ENCODE data around the gene CDH4.

CDH4 gene

GRCh38 chr20:61761453-61762166 lies 509.5 kb downstream of the CDH4 start:
- Histone ChIP-seq H2AK5ac (ENCODE audit: low read depth, low read length) (no peak overlapping the region), H2BK5ac (ENCODE audit: low read length) (no peak overlapping the region), H2BK12ac (ENCODE audit: low read length) (no peak overlapping the region), H3K23ac (ENCODE audit: low read depth, low read length, poor library complexity) (no peak overlapping the region), H4K91ac (ENCODE audit: low read depth, low read length, poor library complexity) (no peak overlapping the region), H3K18ac (ENCODE audit: low read length) (peak overlapping the region; percentile 13), H3K36me3 (replicated peaks in 1 of 2; ENCODE audit: control insufficient read depth in 2 of 2, insufficient read depth in 2 of 2, low read length in 2 of 2) (no peaks in the 10 kb centered on the region), H4K8ac (ENCODE audit: low read depth, low read length) (no peak overlapping the region), H2AFZ (ENCODE audit: low read length) (no peak overlapping the region), H3K9ac (ENCODE audit: low read depth, low read length, poor library complexity) (peak overlapping the region; percentile 47), H3K4ac (ENCODE audit: low read length) (no peak overlapping the region), H3K27ac (replicated peaks; ENCODE audit: low read length) (no peak overlapping the region), H2BK15ac (ENCODE audit: low read length) (no peak overlapping the region), H3K4me2 (ENCODE audit: insufficient read depth, low read length, poor library complexity, severe bottlenecking) (no peak overlapping the region), H3K14ac (ENCODE audit: low read length) (no peak overlapping the region), H3K4me1 (ENCODE audit: control insufficient read depth in 2 of 2, insufficient read depth in 1 of 2, low read depth in 1 of 2, low read length in 2 of 2) (peaks cover 0 to 9% of the 10 kb centered on the region in 2 donors), H2BK120ac (ENCODE audit: low read depth, low read length) (no peak overlapping the region), H3K9me3 (replicated peaks in 1 of 2; ENCODE audit: control insufficient read depth in 2 of 2, insufficient read depth in 1 of 2, low read depth in 1 of 2, low read length in 2 of 2) (no peaks in the 10 kb centered on the region), H3K4me3 (ENCODE audit: low read length in 2 of 2) (no peak overlapping the region), H3K27me3 (ENCODE audit: control insufficient read depth in 3 of 3, insufficient read depth in 3 of 3, low read depth in 1 of 3, low read length in 3 of 3) (no peaks in the 10 kb centered on the region), H3K79me1 (ENCODE audit: low read depth, low read length) (no peaks in the 10 kb centered on the region)
- DNase-seq (ENCODE audit: low spot score) = no peak
- no CpG with 5 or more reads among the region's 25 CpGs for WGBS, 2 donors (ENCODE audit: extremely low coverage in 2 of 2, insufficient read length in 2 of 2, insufficient replicate concordance in 1 of 2)

DNA sequence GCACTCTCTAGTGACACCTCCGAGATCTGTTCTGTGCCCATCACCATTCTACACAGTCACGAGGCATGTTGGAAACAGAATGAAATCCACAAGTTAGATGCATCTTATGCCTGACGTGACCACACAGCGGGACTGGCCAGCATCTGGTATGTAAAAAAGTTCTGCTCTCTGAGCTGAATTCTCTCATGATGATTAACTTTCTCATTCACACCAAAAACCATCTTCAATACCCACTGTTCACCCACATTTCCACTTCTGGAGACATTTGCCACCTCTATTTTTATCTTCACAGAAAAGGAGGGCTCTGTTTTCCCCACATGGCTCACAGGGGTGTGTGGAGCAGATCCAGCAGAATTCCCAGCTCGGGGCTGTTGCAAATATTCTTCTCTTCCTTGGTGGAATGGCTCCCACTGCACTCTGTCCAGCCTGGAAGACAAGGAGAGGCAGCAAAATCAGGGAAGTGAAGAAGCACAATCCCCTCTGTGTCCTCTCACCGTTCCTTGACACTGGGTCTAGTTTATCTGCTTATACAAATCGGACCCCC lies 510.2 kb downstream of the CDH4 start:
- Histone ChIP-seq H3K36me3 (replicated peaks in 1 of 2; ENCODE audit: control insufficient read depth in 2 of 2, insufficient read depth in 2 of 2, low read length in 2 of 2) (no peaks in the 10 kb centered on the region), H2BK15ac (ENCODE audit: low read length) (no peak overlapping the region), H3K9me3 (replicated peaks in 1 of 2; ENCODE audit: control insufficient read depth in 2 of 2, insufficient read depth in 1 of 2, low read depth in 1 of 2, low read length in 2 of 2) (no peaks in the 10 kb centered on the region), H2BK120ac (ENCODE audit: low read depth, low read length) (peak overlapping the region; percentile 64), H3K18ac (ENCODE audit: low read length) (no peak overlapping the region), H3K27me3 (ENCODE audit: control insufficient read depth in 3 of 3, insufficient read depth in 3 of 3, low read depth in 1 of 3, low read length in 3 of 3) (no peaks in the 10 kb centered on the region), H3K4me1 (ENCODE audit: control insufficient read depth in 2 of 2, insufficient read depth in 1 of 2, low read depth in 1 of 2, low read length in 2 of 2) (peaks cover 0 to 9% of the 10 kb centered on the region in 2 donors), H3K14ac (ENCODE audit: low read length) (no peak overlapping the region), H3K27ac (replicated peaks; ENCODE audit: low read length) (no peak overlapping the region), H2BK12ac (ENCODE audit: low read length) (no peak overlapping the region), H3K4ac (ENCODE audit: low read length) (no peak overlapping the region), H3K23ac (ENCODE audit: low read depth, low read length, poor library complexity) (no peak overlapping the region), H2AK5ac (ENCODE audit: low read depth, low read length) (no peak overlapping the region), H3K4me2 (ENCODE audit: insufficient read depth, low read length, poor library complexity, severe bottlenecking) (no peak overlapping the region), H2AFZ (ENCODE audit: low read length) (no peak overlapping the region), H4K8ac (ENCODE audit: low read depth, low read length) (no peak overlapping the region), H2BK5ac (ENCODE audit: low read length) (no peak overlapping the region), H3K79me1 (ENCODE audit: low read depth, low read length) (no peaks in the 10 kb centered on the region), H3K4me3 (ENCODE audit: low read length in 2 of 2) (no peak overlapping the region), H3K9ac (ENCODE audit: low read depth, low read length, poor library complexity) (no peak overlapping the region), H4K91ac (ENCODE audit: low read depth, low read length, poor library complexity) (no peak overlapping the region)
- no CpG with 5 or more reads among the region's 7 CpGs for WGBS, 2 donors (ENCODE audit: extremely low coverage in 2 of 2, insufficient read length in 2 of 2, insufficient replicate concordance in 1 of 2)
- DNase-seq (ENCODE audit: low spot score) = no peak

DNA sequence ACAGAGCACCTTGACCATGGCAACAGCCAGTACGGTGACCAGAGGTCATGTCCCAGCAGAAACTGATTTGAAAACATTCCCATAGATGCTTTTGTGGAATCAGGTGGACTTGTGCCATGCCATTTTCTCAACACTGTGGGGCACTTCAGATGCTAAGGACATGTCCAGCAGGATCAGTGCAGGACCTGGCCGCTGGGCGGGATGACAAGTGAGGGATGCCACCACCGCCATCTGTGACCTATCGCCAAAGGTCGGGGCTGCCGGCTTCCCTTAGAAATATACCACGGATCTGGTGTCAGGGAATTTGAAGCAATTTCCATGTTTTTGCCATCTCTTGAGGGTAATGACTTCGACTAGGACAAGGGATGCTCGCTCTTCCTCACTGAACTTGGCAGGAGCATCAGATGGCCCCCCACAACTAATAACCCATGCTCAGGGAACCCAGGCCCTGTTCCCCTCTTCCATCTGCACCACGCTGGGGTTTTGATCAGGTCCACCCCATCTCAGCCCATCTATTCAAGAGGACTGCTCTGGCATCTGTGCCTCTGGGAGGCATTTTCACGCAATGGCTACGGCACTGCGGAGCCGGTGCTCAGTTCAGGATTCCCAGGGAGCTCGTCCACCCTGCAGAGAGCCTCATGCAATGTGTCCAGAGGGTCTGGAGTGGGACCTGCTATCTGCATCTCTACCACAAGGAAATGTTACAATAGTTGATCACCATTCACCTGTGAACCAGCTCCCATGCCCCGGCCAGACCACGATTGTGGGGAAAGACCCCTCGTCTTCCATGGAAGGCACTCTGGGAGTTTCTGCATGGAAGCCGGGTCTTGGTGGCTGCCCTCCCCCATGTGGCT lies 511.1 kb downstream of the CDH4 start:
- Histone ChIP-seq H3K18ac (ENCODE audit: low read length) (no peak overlapping the region), H3K4ac (ENCODE audit: low read length) (no peak overlapping the region), H3K14ac (ENCODE audit: low read length) (no peak overlapping the region), H2BK15ac (ENCODE audit: low read length) (no peak overlapping the region), H3K4me3 (ENCODE audit: low read length in 2 of 2) (no peak overlapping the region), H3K9ac (ENCODE audit: low read depth, low read length, poor library complexity) (no peak overlapping the region), H2AK5ac (ENCODE audit: low read depth, low read length) (no peak overlapping the region), H3K27ac (replicated peaks; ENCODE audit: low read length) (no peak overlapping the region), H3K23ac (ENCODE audit: low read depth, low read length, poor library complexity) (no peak overlapping the region), H3K4me1 (ENCODE audit: control insufficient read depth in 2 of 2, insufficient read depth in 1 of 2, low read depth in 1 of 2, low read length in 2 of 2) (peaks cover 0 to 9% of the 10 kb centered on the region in 2 donors), H4K8ac (ENCODE audit: low read depth, low read length) (no peak overlapping the region), H2AFZ (ENCODE audit: low read length) (no peak overlapping the region), H3K9me3 (replicated peaks in 1 of 2; ENCODE audit: control insufficient read depth in 2 of 2, insufficient read depth in 1 of 2, low read depth in 1 of 2, low read length in 2 of 2) (no peaks in the 10 kb centered on the region), H3K36me3 (replicated peaks in 1 of 2; ENCODE audit: control insufficient read depth in 2 of 2, insufficient read depth in 2 of 2, low read length in 2 of 2) (no peaks in the 10 kb centered on the region), H3K79me1 (ENCODE audit: low read depth, low read length) (no peaks in the 10 kb centered on the region), H2BK5ac (ENCODE audit: low read length) (no peak overlapping the region), H3K4me2 (ENCODE audit: insufficient read depth, low read length, poor library complexity, severe bottlenecking) (no peak overlapping the region), H2BK12ac (ENCODE audit: low read length) (no peak overlapping the region), H3K27me3 (ENCODE audit: control insufficient read depth in 3 of 3, insufficient read depth in 3 of 3, low read depth in 1 of 3, low read length in 3 of 3) (no peaks in the 10 kb centered on the region), H4K91ac (ENCODE audit: low read depth, low read length, poor library complexity) (no peak overlapping the region), H2BK120ac (ENCODE audit: low read depth, low read length) (peak overlapping the region; percentile 64)
- no peak for DNase-seq (ENCODE audit: low spot score)
- WGBS, 2 donors (ENCODE audit: extremely low coverage in 2 of 2, insufficient read length in 2 of 2, insufficient replicate concordance in 1 of 2) = no CpG with 5 or more reads among the region's 20 CpGs
